ENCODE measurements around the gene SCFD2. TPM values are rescaled to one million over a fixed set of nuclear protein-coding genes. Genes with fewer than 3 reads are reported as not detected.

SCFD2 gene
- total and polyA plus RNA-seq, 10 of the 15 experiments (the other 5 are each of a cell fraction or from before 2014, with no cell fraction given): 4.8 to 37.6 (median 24.9) TPM

- intact Hi-C loops (cut with micrococcal nuclease; ENCODE audit: unreplicated experiment): loop anchor here (10.0 kb wide), 1 partner anchor 365 kb away; no protein-coding TSS in a partner anchor
These were observed 14.4 kb upstream of the SCFD2 start for GRCh38 chr4:53380221-53380620.

More at GRCh38 chr4:53380221-53380620, 14.4 kb upstream of the SCFD2 start:
- FAIRE-seq (no peak), ATAC-seq (no peak), DNase-seq (ENCODE audit: low read depth, low spot score) (no peak)
- Histone ChIP-seq H3K36me3 (ENCODE audit: control insufficient read depth in 2 of 2, insufficient read depth in 2 of 2, low read length in 1 of 2) (peaks cover 0 to 8% of the 10 kb centered on the region in 2 experiments; a peak in 1 of 4 replicates), H2AFZ (ENCODE audit: control insufficient read depth, low read depth, low read length) (no peak overlapping the region), H3K27ac (ENCODE audit: control insufficient read depth, insufficient read depth) (no peak overlapping the region), H3K4me1 (ENCODE audit: control insufficient read depth, insufficient read depth, low read length) (no peaks in the 10 kb centered on the region), H4K20me1 (ENCODE audit: control insufficient read depth, insufficient read depth) (no peaks in the 10 kb centered on the region; the same call in 1 of the 2 replicates), H3K4me2 (ENCODE audit: control insufficient read depth, insufficient read depth) (peak overlapping the region; percentile 34; the same call in 1 of the 2 replicates), H3K9me3 (replicated peaks; ENCODE audit: control insufficient read depth, insufficient read depth, low read length) (no peaks in the 10 kb centered on the region), H3K4me3 (peak overlapping the region; percentile 89; the same call in 1 of the 2 replicates), H3K9ac (ENCODE audit: control insufficient read depth, insufficient read depth, low read length) (no peak overlapping the region), H3K27me3 (replicated peaks in 1 of 2; ENCODE audit: control insufficient read depth in 2 of 2, insufficient read depth in 2 of 2, low read length in 1 of 2) (no peaks in the 10 kb centered on the region), H3K79me2 (ENCODE audit: control insufficient read depth, insufficient read depth, low read length) (peaks cover 49% of the 10 kb centered on the region)
- WGBS (ENCODE audit: insufficient coverage, insufficient replicate concordance, low lambda C conversion rate, missing lambda C conversion rate): 75% methylated on average over 4 of the region's 4 CpGs
- SMC1A ChIA-PET (ENCODE audit: uncharacterized antibody, unreplicated experiment): interaction anchor here (0.6 to 3.9 kb wide), 18 partner anchors 10 to 424 kb away, joined by 3 to 32 read pairs (median 4); partner anchors contain the start of gene SCFD2
- in situ Hi-C loops (cut with MboI): no loop called here
- CTCF ChIA-PET: interaction anchor here (0.9 to 3.3 kb wide), 10 partner anchors 9 to 468 kb away, joined by 3 to 11 read pairs (median 4); no protein-coding TSS in a partner anchor
- POLR2A ChIA-PET: interaction anchor here (0.7 to 5.7 kb wide), 3 partner anchors 9 to 239 kb away, joined by 3 to 32 read pairs (median 4); partner anchors contain the start of gene SCFD2
- RAD21 ChIA-PET (ENCODE audit: unreplicated experiment): interaction anchor here (0.6 to 1.1 kb wide), 8 partner anchors 11 to 550 kb away, joined by 3 to 4 read pairs (median 4); partner anchors contain the start of gene SCFD2
- no TSS peak for BruUV-seq (replicated peaks)
- TF ChIP-seq GABPA (IDR thresholded peaks at IDR 0.05; ENCODE audit: low read depth) (no peak), BCL11A (IDR thresholded peaks at IDR 0.05; ENCODE audit: low read depth, low read length) (no peak), E2F8 (IDR thresholded peaks at IDR 0.05; ENCODE audit: low read depth, partially characterized antibody) (no peak), JUND (IDR thresholded peaks at IDR 0.05; ENCODE audit: low read depth, low read length) (no peak), SIX5 (IDR thresholded peaks at IDR 0.05; ENCODE audit: low read depth, low read length, severe bottlenecking) (no peak), BMI1 (IDR thresholded peaks at IDR 0.05; ENCODE audit: borderline replicate concordance) (no peak), JUNB (IDR thresholded peaks at IDR 0.05) (no peak)
